IPS DF 6.9 (cell line): ENCODE results near the gene GULP1.

ENCODE experiments used
- DNase-seq: peaks from one replicate; pipeline ENCODE4 v3.0.0-alpha.2; 2013; ENCODE audit warnings: low read depth, low spot score
- H3K27ac ChIP-seq: one replicate; pipeline ENCODE4 v1.5.1; 2013; ENCODE audit warnings: low read length, control low read depth
- H3K27me3 ChIP-seq: 2 replicates; pipeline ENCODE4 v1.6.1; 2013; ENCODE audit warnings: mild to moderate bottlenecking, low read length; ENCODE audit not compliant: control insufficient read depth, insufficient read depth
- H3K36me3 ChIP-seq: 2 replicates; pipeline ENCODE4 v1.6.1; 2013; ENCODE audit warnings: low read length; ENCODE audit not compliant: control insufficient read depth, insufficient read depth
- H3K4me1 ChIP-seq: 2 replicates; pipeline ENCODE4 v1.6.1; 2013; ENCODE audit warnings: low read length; ENCODE audit not compliant: control insufficient read depth, insufficient read depth
- H3K4me3 ChIP-seq: 2 replicates; pipeline ENCODE4 v1.5.1; 2013; ENCODE audit warnings: mild to moderate bottlenecking, low read length
- H3K9me3 ChIP-seq: 2 replicates; pipeline ENCODE4 v1.6.1; 2013; ENCODE audit warnings: low read length, inconsistent platforms; ENCODE audit not compliant: control insufficient read depth, insufficient read depth
- WGBS: extraction: QIAGEN DNeasy Blood & Tissue Kit; methylation state at CpG from one replicate; pipeline ENCODE4 v1.1.7; 2013; ENCODE audit warnings: mixed read lengths, missing lambda C conversion rate; ENCODE audit not compliant: insufficient read length, insufficient coverage; 5-methylcytosine and 5-hydroxymethylcytosine counted together

Gene GULP1

GRCh38 chr2:188628989-188629752 is 337.5 kb downstream of the GULP1 start:
- Histone ChIP-seq H3K36me3 (no peaks in the 10 kb centered on the region), H3K27me3 (no peaks in the 10 kb centered on the region), H3K9me3 (no peaks in the 10 kb centered on the region; the same call in 1 of the 2 replicates), H3K4me3 (no peak overlapping the region), H3K4me1 (no peaks in the 10 kb centered on the region), H3K27ac (no peak overlapping the region)
- no peak for DNase-seq
- no CpG with 5 or more reads among the region's 4 CpGs for WGBS

GRCh38 chr2:188629753-188630527 is 338.3 kb downstream of the GULP1 start:
- H3K9me3 ChIP-seq: no peaks in the 10 kb centered on the region; the same call in 1 of the 2 replicates
- H3K36me3 ChIP-seq: no peaks in the 10 kb centered on the region
- no peak for DNase-seq
- no peak overlapping the region for H3K4me3 ChIP-seq
- no peaks in the 10 kb centered on the region for H3K4me1 ChIP-seq
- H3K27ac ChIP-seq: no peak overlapping the region
- no peaks in the 10 kb centered on the region for H3K27me3 ChIP-seq

GRCh38 chr2:188631037-188631809 is 339.5 kb downstream of the GULP1 start:
- H3K27ac ChIP-seq: no peak overlapping the region
- no peaks in the 10 kb centered on the region for H3K27me3 ChIP-seq
- no peaks in the 10 kb centered on the region; the same call in 1 of the 2 replicates for H3K9me3 ChIP-seq
- no peak for DNase-seq
- WGBS: no CpG with 5 or more reads among the region's 9 CpGs
- no peaks in the 10 kb centered on the region for H3K36me3 ChIP-seq
- no peak overlapping the region for H3K4me3 ChIP-seq
- no peaks in the 10 kb centered on the region for H3K4me1 ChIP-seq

GRCh38 chr2:188634656-188635055 is 343.0 kb downstream of the GULP1 start:
- Histone ChIP-seq H3K4me3 (no peak overlapping the region), H3K27ac (no peak overlapping the region), H3K9me3 (no peaks in the 10 kb centered on the region; the same call in 1 of the 2 replicates), H3K36me3 (no peaks in the 10 kb centered on the region), H3K27me3 (no peaks in the 10 kb centered on the region), H3K4me1 (no peaks in the 10 kb centered on the region)
- no CpG with 5 or more reads among the region's 1 CpG for WGBS
- DNase-seq: no peak
